Activated CD4-positive, alpha-beta memory T cell treated with anti-CD3 and anti-CD28 coated beads for 36 hours (primary cell): ENCODE measurements around the gene NCF2. TPM values are rescaled to one million over a fixed set of nuclear protein-coding genes. Genes with fewer than 3 reads are reported as not detected.
A peak's percentile ranks its signal among the peaks of the same experiment; 100 is the strongest.

Source experiments
- CTCF ChIA-PET: fragments of 350-600 bp; sonication (Branson Sonifier 250); formaldehyde crosslinking; loops from one replicate; lab custom pipeline; 2021; ENCODE audit warnings: antibody characterized with exemption, inconsistent platforms; lab: Charles Lee
- POLR2A ChIA-PET: fragments of 350-600 bp; sonication (Branson Sonifier 250); formaldehyde crosslinking; loops from one replicate; lab custom pipeline; 2021; ENCODE audit warnings: antibody characterized with exemption; lab: Charles Lee
- DNase-seq: peaks from one replicate; pipeline ENCODE4 v3.0.0-alpha.2; 2020
- H3K27ac Mint-ChIP-seq: one replicate; pipeline ENCODE4 v1.8.0; 2021; ENCODE audit warnings: mixed read lengths
- H3K27me3 Mint-ChIP-seq: one replicate; pipeline ENCODE4 v1.8.0; 2021; ENCODE audit warnings: mixed read lengths
- H3K36me3 Mint-ChIP-seq: one replicate; pipeline ENCODE4 v1.8.0; 2021; ENCODE audit warnings: mixed read lengths
- H3K4me1 Mint-ChIP-seq: one replicate; pipeline ENCODE4 v1.8.0; 2021; ENCODE audit warnings: low read depth, mixed read lengths
- H3K4me3 Mint-ChIP-seq: one replicate; pipeline ENCODE4 v1.8.0; 2021; ENCODE audit warnings: mild to moderate bottlenecking, mixed read lengths
- H3K9me3 Mint-ChIP-seq: one replicate; pipeline ENCODE4 v1.8.0; 2021; ENCODE audit warnings: mixed read lengths
- intact Hi-C: fragments of 100-400 bp; cut with micrococcal nuclease; formaldehyde crosslinking; loops from one replicate; pipeline ENCODE4 v1.15.1; 2023
- total RNA-seq, 2 experiments: library from RNA; stranded (reverse); gene quantifications; one replicate each; pipeline ENCODE4 v1.2.3, GENCODE V29; 2021

The NCF2 gene
- total RNA-seq, 2 experiments from 2014 or later: 6.6 to 7.7 TPM

DNA sequence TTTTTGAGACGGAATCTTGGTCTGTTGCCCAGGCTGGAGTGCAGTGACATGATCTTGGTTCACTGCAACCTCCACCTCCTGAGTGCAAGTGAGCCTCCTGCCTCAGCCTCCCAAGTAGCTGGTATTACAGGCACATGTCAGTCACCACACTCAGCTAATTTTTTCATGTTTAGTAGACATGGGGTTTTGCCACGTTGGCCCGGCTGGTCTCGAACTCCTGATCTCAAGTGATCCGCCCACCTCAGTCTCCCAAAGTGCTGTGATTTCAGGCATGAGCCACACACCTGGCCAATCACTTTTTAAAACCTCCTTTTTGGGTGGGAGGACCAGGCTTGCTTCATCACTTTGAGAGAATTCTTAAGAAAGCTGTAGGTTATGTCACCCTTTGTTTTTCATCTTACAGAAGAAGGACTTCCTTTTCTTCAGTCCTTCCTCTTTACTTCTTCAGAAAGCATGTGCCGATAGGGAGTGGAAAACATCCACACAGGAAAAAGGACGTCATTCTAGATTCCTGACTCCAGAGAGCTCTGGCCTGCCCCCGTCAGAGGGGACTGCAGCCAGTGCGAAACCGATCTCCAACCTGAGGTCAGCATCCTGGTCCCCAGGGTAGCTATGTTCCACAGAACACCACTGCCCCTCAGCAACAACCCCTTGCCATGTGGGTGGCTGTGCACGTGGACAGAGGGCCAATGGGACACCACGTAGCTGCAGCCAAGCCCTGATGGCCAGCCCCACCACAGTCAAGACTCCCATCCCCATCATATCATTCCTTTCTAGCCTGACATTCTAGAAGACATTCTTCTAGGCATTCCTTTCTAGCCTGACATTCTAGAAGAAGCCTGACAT, 21.9 kb downstream of the NCF2 start:
- Mint-ChIP-seq H3K4me3 (no peak overlapping the region), H3K27ac (peak overlapping the region; percentile 69), H3K36me3 (peaks cover 3% of the 10 kb centered on the region), H3K27me3 (no peaks in the 10 kb centered on the region), H3K9me3 (no peaks in the 10 kb centered on the region), H3K4me1 (peaks cover 22% of the 10 kb centered on the region)
- intact Hi-C loops: loop anchor here (1.0 kb wide), 2 partner anchors 12 to 22 kb away; partner anchors contain the start of gene NCF2
- peak; percentile 45 for DNase-seq
- CTCF ChIA-PET: interaction anchor here (0.6 to 2.0 kb wide), 2 partner anchors 87 to 708 kb away, joined by 5 read pairs; no protein-coding TSS in a partner anchor
- POLR2A ChIA-PET: interaction anchor here (1.0 to 1.4 kb wide), 3 partner anchors 10 to 29 kb away, joined by 3 to 4 read pairs (median 3); no protein-coding TSS in a partner anchor

DNA sequence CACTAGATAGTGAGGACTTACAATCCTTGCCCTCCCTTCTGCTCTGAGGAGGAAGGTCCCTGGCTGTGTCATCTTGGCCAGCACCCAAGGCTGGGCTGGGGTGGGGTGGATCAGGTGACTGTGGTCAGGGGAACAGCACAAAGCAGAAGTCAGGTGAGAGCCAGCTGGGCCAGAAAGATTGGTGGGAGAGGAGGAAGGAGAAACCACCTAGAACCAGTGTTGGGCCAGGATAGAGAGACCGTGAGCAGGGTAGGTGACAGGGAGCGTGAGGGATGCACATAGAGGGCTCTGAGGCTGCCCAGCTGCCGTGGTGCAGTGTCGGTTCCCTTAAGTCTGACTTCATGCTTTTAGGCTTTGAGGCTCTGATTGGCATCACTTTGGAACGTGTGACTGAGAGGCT, 22.7 kb downstream of the NCF2 start:
- intact Hi-C loops: no loop called here
- no peak overlapping the region for H3K4me3 Mint-ChIP-seq
- H3K9me3 Mint-ChIP-seq: no peaks in the 10 kb centered on the region
- ChIA-PET CTCF (interaction anchor here (0.6 kb wide), 1 partner anchor 707 kb away, joined by 5 read pairs; no protein-coding TSS in a partner anchor), POLR2A (no interaction called here)
- peaks cover 3% of the 10 kb centered on the region for H3K36me3 Mint-ChIP-seq
- peak; percentile 45 for DNase-seq
- H3K27ac Mint-ChIP-seq: no peak overlapping the region
- H3K4me1 Mint-ChIP-seq: peaks cover 22% of the 10 kb centered on the region
- no peaks in the 10 kb centered on the region for H3K27me3 Mint-ChIP-seq

DNA sequence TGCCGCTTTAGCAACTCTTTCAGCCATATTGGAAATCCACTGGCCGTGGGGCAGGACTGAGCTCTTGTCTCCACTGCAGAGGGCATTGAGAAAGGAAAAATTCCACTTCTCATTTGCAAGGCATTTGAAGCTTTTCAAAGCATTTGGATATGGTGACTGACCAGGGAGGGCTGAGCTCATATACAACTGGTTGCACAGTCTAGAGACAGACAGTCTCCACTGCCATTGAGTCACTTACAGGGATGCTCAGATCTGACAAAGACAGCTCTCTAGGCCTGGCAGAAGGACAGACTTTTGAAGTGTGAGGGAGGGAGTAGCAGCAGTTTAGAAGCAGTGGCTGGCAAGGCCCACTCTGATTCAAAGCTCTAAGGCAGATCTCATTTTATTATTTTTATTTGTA, 24.2 kb downstream of the NCF2 start:
- no peak overlapping the region for H3K4me3 Mint-ChIP-seq
- H3K4me1 Mint-ChIP-seq: peaks cover 22% of the 10 kb centered on the region
- CTCF ChIA-PET: no interaction called here
- no peaks in the 10 kb centered on the region for H3K27me3 Mint-ChIP-seq
- intact Hi-C loops: no loop called here
- H3K36me3 Mint-ChIP-seq: peaks cover 3% of the 10 kb centered on the region
- no peak for DNase-seq
- no peaks in the 10 kb centered on the region for H3K9me3 Mint-ChIP-seq
- POLR2A ChIA-PET: no interaction called here
- H3K27ac Mint-ChIP-seq: no peak overlapping the region

DNA sequence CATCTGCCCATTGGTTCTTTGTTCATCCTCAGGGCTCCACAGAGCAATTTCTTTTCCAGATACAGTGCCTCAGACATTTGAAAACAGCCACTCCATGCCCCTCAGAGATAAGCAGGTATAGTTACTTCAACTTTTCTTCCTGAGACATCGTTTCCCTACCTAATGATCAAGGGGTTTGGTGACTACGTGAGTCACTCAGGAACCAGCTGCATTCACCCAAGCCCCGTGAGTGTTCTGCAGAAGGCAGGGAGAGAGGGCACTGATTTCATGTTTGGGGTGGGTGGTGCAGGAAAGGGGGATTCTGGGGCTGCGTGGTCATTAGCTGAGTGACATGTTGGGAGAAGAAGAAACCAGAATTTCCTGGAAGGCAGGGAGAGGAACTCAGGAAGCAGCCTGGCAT, 25.0 kb downstream of the NCF2 start:
- Mint-ChIP-seq H3K27me3 (no peaks in the 10 kb centered on the region), H3K36me3 (peaks cover 3% of the 10 kb centered on the region), H3K27ac (no peak overlapping the region), H3K4me3 (no peak overlapping the region), H3K9me3 (no peaks in the 10 kb centered on the region), H3K4me1 (peaks cover 22% of the 10 kb centered on the region)
- POLR2A ChIA-PET: interaction anchor here (0.6 kb wide), 1 partner anchor 271 kb away, joined by 3 read pairs; no protein-coding TSS in a partner anchor
- intact Hi-C loops: no loop called here
- CTCF ChIA-PET: no interaction called here
- DNase-seq: no peak

DNA sequence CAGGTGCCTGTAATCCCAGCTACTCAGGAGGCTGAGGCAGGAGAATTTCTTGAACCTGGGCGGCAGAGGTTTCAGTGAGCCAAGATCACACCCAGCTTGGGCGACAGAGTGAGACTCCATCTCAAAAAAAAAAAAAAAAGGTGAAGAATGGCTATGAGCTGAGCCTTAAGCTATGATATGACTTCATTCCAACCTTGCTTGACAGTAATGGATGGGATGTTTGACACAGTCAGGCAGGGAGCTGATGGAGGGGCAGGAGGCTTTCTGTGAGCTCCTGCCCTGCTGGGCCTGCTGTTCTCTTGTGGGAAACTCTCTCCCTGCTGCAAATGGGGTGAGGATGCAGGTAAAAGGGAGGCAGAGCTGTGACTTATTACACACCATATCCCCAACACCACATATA, 27.6 kb downstream of the NCF2 start:
- no peak overlapping the region for H3K4me3 Mint-ChIP-seq
- no peak for DNase-seq
- no peaks in the 10 kb centered on the region for H3K9me3 Mint-ChIP-seq
- CTCF ChIA-PET: interaction anchor here (0.6 kb wide), 2 partner anchors 27 to 353 kb away, joined by 3 to 7 read pairs; no protein-coding TSS in a partner anchor
- peaks cover 3% of the 10 kb centered on the region for H3K36me3 Mint-ChIP-seq
- peaks cover 6% of the 10 kb centered on the region for H3K4me1 Mint-ChIP-seq
- intact Hi-C loops: no loop called here
- H3K27ac Mint-ChIP-seq: no peak overlapping the region
- H3K27me3 Mint-ChIP-seq: no peaks in the 10 kb centered on the region
- POLR2A ChIA-PET: interaction anchor here (0.6 kb wide), 1 partner anchor 13 kb away, joined by 3 read pairs; no protein-coding TSS in a partner anchor

- intact Hi-C loops: no loop called here
- no peak overlapping the region for H3K4me3 Mint-ChIP-seq
- ChIA-PET POLR2A (no interaction called here), CTCF (no interaction called here)
- DNase-seq: no peak
- no peaks in the 10 kb centered on the region for H3K9me3 Mint-ChIP-seq
- no peak overlapping the region for H3K27ac Mint-ChIP-seq
- peaks cover 3% of the 10 kb centered on the region for H3K36me3 Mint-ChIP-seq
- H3K27me3 Mint-ChIP-seq: no peaks in the 10 kb centered on the region
- H3K4me1 Mint-ChIP-seq: no peaks in the 10 kb centered on the region
Measured at GRCh38 chr1:183559061-183559460, 31.2 kb downstream of the NCF2 start.

DNA sequence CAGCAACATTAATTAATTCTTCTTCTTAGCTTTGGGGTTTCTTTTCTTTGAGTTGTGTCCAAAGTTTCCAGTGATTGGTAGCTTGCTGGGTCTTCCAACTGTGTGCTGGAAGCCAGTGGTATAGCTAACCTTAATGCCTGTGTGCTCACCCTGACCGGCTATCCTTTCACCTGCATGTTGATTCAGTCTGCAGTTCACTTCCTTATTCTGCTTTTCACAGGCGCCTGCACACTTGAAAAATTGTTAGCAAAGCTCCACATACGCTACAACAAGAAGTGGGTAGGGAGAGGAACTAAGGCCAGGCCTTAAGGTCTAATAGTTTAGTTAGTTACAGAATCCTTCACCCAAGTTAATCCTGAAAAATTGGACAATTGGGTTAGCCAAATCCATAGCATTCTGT, 35.7 kb downstream of the NCF2 start:
- H3K27me3 Mint-ChIP-seq: no peaks in the 10 kb centered on the region
- ChIA-PET POLR2A (no interaction called here), CTCF (no interaction called here)
- no peak overlapping the region for H3K27ac Mint-ChIP-seq
- no peak overlapping the region for H3K4me3 Mint-ChIP-seq
- no peak for DNase-seq
- H3K4me1 Mint-ChIP-seq: peaks cover 2% of the 10 kb centered on the region
- intact Hi-C loops: no loop called here
- peaks cover 25% of the 10 kb centered on the region for H3K36me3 Mint-ChIP-seq
- no peaks in the 10 kb centered on the region for H3K9me3 Mint-ChIP-seq

DNA sequence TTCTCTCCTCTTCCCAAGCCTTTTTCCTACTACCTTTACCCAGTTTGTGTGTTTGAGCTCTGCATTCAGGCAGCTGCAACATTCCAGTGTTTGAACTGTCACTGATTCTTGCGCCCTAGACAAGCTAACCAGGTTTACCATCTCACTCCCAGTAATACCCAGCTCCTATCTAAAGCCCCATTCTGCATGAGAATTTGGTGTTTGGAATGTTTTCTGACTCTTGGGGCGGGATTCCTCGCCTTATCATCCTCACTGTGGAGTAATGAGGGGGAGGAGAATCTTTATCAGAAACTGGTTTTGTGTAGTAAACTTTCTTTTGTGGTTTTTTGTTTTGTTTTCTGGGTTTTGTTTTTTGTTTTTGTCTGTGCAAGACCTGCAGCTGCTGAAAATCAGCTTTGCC, 36.5 kb downstream of the NCF2 start:
- H3K4me3 Mint-ChIP-seq: no peak overlapping the region
- no peak for DNase-seq
- H3K36me3 Mint-ChIP-seq: peaks cover 27% of the 10 kb centered on the region
- ChIA-PET CTCF (no interaction called here), POLR2A (no interaction called here)
- no peaks in the 10 kb centered on the region for H3K9me3 Mint-ChIP-seq
- peaks cover 2% of the 10 kb centered on the region for H3K4me1 Mint-ChIP-seq
- intact Hi-C loops: no loop called here
- H3K27me3 Mint-ChIP-seq: no peaks in the 10 kb centered on the region
- H3K27ac Mint-ChIP-seq: peak overlapping the region; percentile 40

- peaks cover 2% of the 10 kb centered on the region for H3K4me1 Mint-ChIP-seq
- no peaks in the 10 kb centered on the region for H3K27me3 Mint-ChIP-seq
- no peaks in the 10 kb centered on the region for H3K9me3 Mint-ChIP-seq
- POLR2A ChIA-PET: no interaction called here
- intact Hi-C loops: no loop called here
- CTCF ChIA-PET: no interaction called here
- H3K27ac Mint-ChIP-seq: peak overlapping the region; percentile 40
- no peak for DNase-seq
- peaks cover 30% of the 10 kb centered on the region for H3K36me3 Mint-ChIP-seq
- H3K4me3 Mint-ChIP-seq: no peak overlapping the region
Measured at GRCh38 chr1:183553331-183553730, 36.9 kb downstream of the NCF2 start.

GRCh38 chr1:183552891-183553290, 37.4 kb downstream of the NCF2 start:
- POLR2A ChIA-PET: no interaction called here
- H3K9me3 Mint-ChIP-seq: no peaks in the 10 kb centered on the region
- H3K27ac Mint-ChIP-seq: peak overlapping the region; percentile 11
- intact Hi-C loops: no loop called here
- H3K27me3 Mint-ChIP-seq: no peaks in the 10 kb centered on the region
- no peak overlapping the region for H3K4me3 Mint-ChIP-seq
- CTCF ChIA-PET: no interaction called here
- H3K4me1 Mint-ChIP-seq: peaks cover 2% of the 10 kb centered on the region
- DNase-seq: no peak
- peaks cover 30% of the 10 kb centered on the region for H3K36me3 Mint-ChIP-seq

- Mint-ChIP-seq H3K4me1 (peaks cover 2% of the 10 kb centered on the region), H3K27ac (no peak overlapping the region), H3K9me3 (no peaks in the 10 kb centered on the region), H3K36me3 (peaks cover 28% of the 10 kb centered on the region), H3K27me3 (no peaks in the 10 kb centered on the region), H3K4me3 (no peak overlapping the region)
- ChIA-PET CTCF (no interaction called here), POLR2A (no interaction called here)
- no peak for DNase-seq
- intact Hi-C loops: no loop called here
Measured at GRCh38 chr1:183552441-183552840, 37.8 kb downstream of the NCF2 start.

DNA sequence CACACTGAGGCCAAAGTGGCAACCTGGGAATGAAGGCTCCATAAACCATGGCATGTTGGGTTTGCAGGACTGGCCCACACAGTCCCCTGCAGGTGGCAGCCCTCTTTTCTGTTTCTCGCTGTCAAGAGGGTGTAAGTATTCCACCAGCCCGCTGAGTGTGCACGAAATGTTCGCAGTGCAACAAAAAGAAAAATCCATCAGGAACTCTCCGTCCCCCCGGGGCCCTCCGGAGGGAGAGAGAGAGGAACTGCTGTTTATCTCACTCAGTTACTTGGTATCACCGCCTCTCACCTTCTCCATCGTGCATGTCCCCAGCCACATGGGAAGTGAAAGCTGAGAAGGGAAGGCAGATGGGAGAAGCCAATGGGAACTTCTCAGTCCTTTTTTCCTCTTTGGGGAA, 38.3 kb downstream of the NCF2 start:
- intact Hi-C loops: no loop called here
- peaks cover 2% of the 10 kb centered on the region for H3K4me1 Mint-ChIP-seq
- ChIA-PET POLR2A (interaction anchor here (0.7 kb wide), 1 partner anchor 17 kb away, joined by 3 read pairs; no protein-coding TSS in a partner anchor), CTCF (interaction anchor here (1.4 kb wide), 1 partner anchor 71 kb away, joined by 3 read pairs; no protein-coding TSS in a partner anchor)
- no peaks in the 10 kb centered on the region for H3K9me3 Mint-ChIP-seq
- DNase-seq: no peak
- peaks cover 28% of the 10 kb centered on the region for H3K36me3 Mint-ChIP-seq
- H3K27ac Mint-ChIP-seq: no peak overlapping the region
- H3K4me3 Mint-ChIP-seq: no peak overlapping the region
- no peaks in the 10 kb centered on the region for H3K27me3 Mint-ChIP-seq
